Activated CD4-positive, alpha-beta T cell treated with anti-CD3 and anti-CD28 coated beads, Interleukin-2, Interleukin-4, amounts not matched to agents 100 ng/mL and 50 ng/mL, durations not matched to agents 16 hours and 8 hours (primary cell): ENCODE results near the gene CLNK.

ENCODE experiments used
- DNase-seq: peaks from one replicate; pipeline ENCODE4 v3.0.0-alpha.2; 2020; ENCODE audit warnings: low spot score

CLNK gene

GRCh38 chr4:10456595-10457254 lies 227.8 kb downstream of the CLNK start:
- DNase-seq: peak; percentile 57

GRCh38 chr4:10456260-10456594 lies 228.3 kb downstream of the CLNK start:
- DNase-seq: no peak

GRCh38 chr4:10455133-10455532 lies 229.4 kb downstream of the CLNK start:
- DNase-seq: no peak

- DNase-seq: no peak
These were observed 229.8 kb downstream of the CLNK start for GRCh38 chr4:10454726-10455125.

- DNase-seq: no peak
These were observed 230.4 kb downstream of the CLNK start for GRCh38 chr4:10454121-10454520.

GRCh38 chr4:10448991-10449390 lies 235.6 kb downstream of the CLNK start:
- no peak for DNase-seq

- DNase-seq: no peak
These were observed 241.6 kb downstream of the CLNK start for GRCh38 chr4:10442976-10443375.

GRCh38 chr4:10441512-10441911 lies 243.1 kb downstream of the CLNK start:
- DNase-seq: no peak

GRCh38 chr4:10438924-10439323 lies 245.6 kb downstream of the CLNK start:
- DNase-seq: no peak

- DNase-seq: no peak
These were observed 246.8 kb downstream of the CLNK start for GRCh38 chr4:10437735-10438134.
